Measurements from ENCODE around the gene TMEM200C.

GRCh38 chr18:5899835-5900234, 4.5 kb upstream of the TMEM200C start:
- TF ChIP-seq POLR2A (IDR thresholded peaks at IDR 0.05) (no peak), CTCF (IDR thresholded peaks at IDR 0.05) (no peak)

All from uterus (tissue), 2 donors.